K562 (cell line): ENCODE measurements around the gene PSMC1. TPM values are rescaled to one million over a fixed set of nuclear protein-coding genes. Genes with fewer than 3 reads are reported as not detected.
A peak's percentile ranks its signal among the peaks of the same experiment; 100 is the strongest.

Source experiments
- ETS2 ChIP-seq: IDR thresholded peaks from 2 replicates; pipeline ENCODE4 v1.6.1; 2016; ENCODE audit warnings: borderline replicate concordance, missing genetic modification characterization, mild to moderate bottlenecking, moderate library complexity, missing compliant biosample characterization; ENCODE audit not compliant: poor library complexity, severe bottlenecking
- ETV5 ChIP-seq: sonication (generic); formaldehyde crosslinking; IDR thresholded peaks from 2 replicates; pipeline ENCODE4 v1.4.0; 2020; ENCODE audit warnings: low read depth, mild to moderate bottlenecking, missing genetic modification reagents
- IFI16 ChIP-seq: fragments of 250-450 bp; sonication (Bioruptor Pico); IDR thresholded peaks from 2 replicates; pipeline ENCODE4 v2.1.2; 2022; ENCODE audit warnings: mild to moderate bottlenecking, inconsistent platforms
- MITF ChIP-seq: IDR thresholded peaks from 2 replicates; pipeline ENCODE4 v1.6.1; 2014; ENCODE audit warnings: antibody characterized with exemption
- MTF1 ChIP-seq: fragments of 250-450 bp; sonication (Bioruptor Pico); IDR thresholded peaks from 2 replicates; pipeline ENCODE4 v1.9.0; 2021; ENCODE audit warnings: moderate library complexity, mild to moderate bottlenecking, inconsistent platforms, borderline replicate concordance
- NCOA1 ChIP-seq: fragments of 450-650 bp; IDR thresholded peaks from 2 replicates; pipeline ENCODE4 v1.6.1; 2016; ENCODE audit warnings: low read depth
- NRF1 ChIP-seq, 2 experiments: fragments of 450-650 bp; IDR thresholded peaks in 1 of 2; conservative IDR thresholded peaks in 1 of 2; 2 replicates each; pipeline ENCODE4 v1.6.1; 2014; ENCODE audit warnings: mild to moderate bottlenecking in 2 of 2
- SMC3 ChIP-seq: conservative IDR thresholded peaks from 2 replicates; pipeline ENCODE4 v1.6.1; 2011; ENCODE audit warnings: low read depth, low read length, improper control_type of control experiment; ENCODE audit not compliant: insufficient read depth
- SRF ChIP-seq, 2 experiments: fragments of 250-450, 450-650 bp in 1 of 2; sonication (Bioruptor Pico) in 1 of 2; sonication (generic) in 1 of 2; formaldehyde crosslinking; IDR thresholded peaks; 2 replicates each; pipeline versions ENCODE4 v1.5.0 to v1.5.1; 2020 to 2022; ENCODE audit warnings: mild to moderate bottlenecking in 1 of 2, missing genetic modification reagents in 1 of 2
- ZNF217 ChIP-seq: sonication (generic); formaldehyde crosslinking; IDR thresholded peaks from 2 replicates; pipeline ENCODE4 v1.8.0; 2022; ENCODE audit warnings: mild to moderate bottlenecking, missing genetic modification reagents
- polyA plus RNA-seq, 8 experiments: library from polyadenylated mRNA; depleted of rRNA in 4 of 8; stranded (reverse) in 5 of 8; unstranded in 3 of 8; fragments of >200 nt; fragmentation: Nextera tagmentation in 2 of 8; fragmentation: Illumina TruSeq in 1 of 8; extraction: Ambion mirVana in 2 of 8; extraction: Trizol in 1 of 8; gene quantifications; 2 replicates each; pipeline versions ENCODE4 v1.2.1 to v1.2.3, GENCODE V29; 2011 to 2014; ENCODE audit warnings: inconsistent platforms in 1 of 8, missing spikeins in 1 of 8
- total RNA-seq, 7 experiments: library from RNA; depleted of rRNA in 6 of 7; stranded (reverse); fragments of >200 nt in 6 of 7; fragmentation: Illumina TruSeq in 2 of 7; extraction: Trizol in 2 of 7; gene quantifications; 2 replicates each; pipeline versions ENCODE4 v1.2.1 to v1.2.3, GENCODE V29; 2011 to 2021; ENCODE audit warnings: low replicate concordance in 1 of 7
- TF ChIP-seq, protein P1 (sequence below): fragments of 450-650 bp; IDR thresholded peaks from 2 replicates; pipeline ENCODE4 v1.6.1; 2016; ENCODE audit warnings: mild to moderate bottlenecking, moderate library complexity
- TF ChIP-seq, protein P2 (sequence below), 3 experiments: fragments of 200-800 bp in 1 of 3; sonication (Bioruptor generic) in 1 of 3; sonication (generic) in 1 of 3; formaldehyde crosslinking in 1 of 3; IDR thresholded peaks; 2 replicates each; pipeline versions ENCODE4 v1.6.1 to v1.8.0; 2016 to 2022; ENCODE audit warnings: mild to moderate bottlenecking in 2 of 3, missing compliant biosample characterization in 2 of 3, missing genetic modification characterization in 2 of 3, missing genetic modification reagents in 1 of 3

The PSMC1 gene
- total and polyA plus RNA-seq, 9 of the 15 experiments (the other 6 are each of a cell fraction or from before 2014, with no cell fraction given) = 87.8 to 276 (median 165) TPM

GRCh38 chr14:90235179-90235976, 21.0 kb upstream of the PSMC1 start (continued):
- TF ChIP-seq, protein P1, sequence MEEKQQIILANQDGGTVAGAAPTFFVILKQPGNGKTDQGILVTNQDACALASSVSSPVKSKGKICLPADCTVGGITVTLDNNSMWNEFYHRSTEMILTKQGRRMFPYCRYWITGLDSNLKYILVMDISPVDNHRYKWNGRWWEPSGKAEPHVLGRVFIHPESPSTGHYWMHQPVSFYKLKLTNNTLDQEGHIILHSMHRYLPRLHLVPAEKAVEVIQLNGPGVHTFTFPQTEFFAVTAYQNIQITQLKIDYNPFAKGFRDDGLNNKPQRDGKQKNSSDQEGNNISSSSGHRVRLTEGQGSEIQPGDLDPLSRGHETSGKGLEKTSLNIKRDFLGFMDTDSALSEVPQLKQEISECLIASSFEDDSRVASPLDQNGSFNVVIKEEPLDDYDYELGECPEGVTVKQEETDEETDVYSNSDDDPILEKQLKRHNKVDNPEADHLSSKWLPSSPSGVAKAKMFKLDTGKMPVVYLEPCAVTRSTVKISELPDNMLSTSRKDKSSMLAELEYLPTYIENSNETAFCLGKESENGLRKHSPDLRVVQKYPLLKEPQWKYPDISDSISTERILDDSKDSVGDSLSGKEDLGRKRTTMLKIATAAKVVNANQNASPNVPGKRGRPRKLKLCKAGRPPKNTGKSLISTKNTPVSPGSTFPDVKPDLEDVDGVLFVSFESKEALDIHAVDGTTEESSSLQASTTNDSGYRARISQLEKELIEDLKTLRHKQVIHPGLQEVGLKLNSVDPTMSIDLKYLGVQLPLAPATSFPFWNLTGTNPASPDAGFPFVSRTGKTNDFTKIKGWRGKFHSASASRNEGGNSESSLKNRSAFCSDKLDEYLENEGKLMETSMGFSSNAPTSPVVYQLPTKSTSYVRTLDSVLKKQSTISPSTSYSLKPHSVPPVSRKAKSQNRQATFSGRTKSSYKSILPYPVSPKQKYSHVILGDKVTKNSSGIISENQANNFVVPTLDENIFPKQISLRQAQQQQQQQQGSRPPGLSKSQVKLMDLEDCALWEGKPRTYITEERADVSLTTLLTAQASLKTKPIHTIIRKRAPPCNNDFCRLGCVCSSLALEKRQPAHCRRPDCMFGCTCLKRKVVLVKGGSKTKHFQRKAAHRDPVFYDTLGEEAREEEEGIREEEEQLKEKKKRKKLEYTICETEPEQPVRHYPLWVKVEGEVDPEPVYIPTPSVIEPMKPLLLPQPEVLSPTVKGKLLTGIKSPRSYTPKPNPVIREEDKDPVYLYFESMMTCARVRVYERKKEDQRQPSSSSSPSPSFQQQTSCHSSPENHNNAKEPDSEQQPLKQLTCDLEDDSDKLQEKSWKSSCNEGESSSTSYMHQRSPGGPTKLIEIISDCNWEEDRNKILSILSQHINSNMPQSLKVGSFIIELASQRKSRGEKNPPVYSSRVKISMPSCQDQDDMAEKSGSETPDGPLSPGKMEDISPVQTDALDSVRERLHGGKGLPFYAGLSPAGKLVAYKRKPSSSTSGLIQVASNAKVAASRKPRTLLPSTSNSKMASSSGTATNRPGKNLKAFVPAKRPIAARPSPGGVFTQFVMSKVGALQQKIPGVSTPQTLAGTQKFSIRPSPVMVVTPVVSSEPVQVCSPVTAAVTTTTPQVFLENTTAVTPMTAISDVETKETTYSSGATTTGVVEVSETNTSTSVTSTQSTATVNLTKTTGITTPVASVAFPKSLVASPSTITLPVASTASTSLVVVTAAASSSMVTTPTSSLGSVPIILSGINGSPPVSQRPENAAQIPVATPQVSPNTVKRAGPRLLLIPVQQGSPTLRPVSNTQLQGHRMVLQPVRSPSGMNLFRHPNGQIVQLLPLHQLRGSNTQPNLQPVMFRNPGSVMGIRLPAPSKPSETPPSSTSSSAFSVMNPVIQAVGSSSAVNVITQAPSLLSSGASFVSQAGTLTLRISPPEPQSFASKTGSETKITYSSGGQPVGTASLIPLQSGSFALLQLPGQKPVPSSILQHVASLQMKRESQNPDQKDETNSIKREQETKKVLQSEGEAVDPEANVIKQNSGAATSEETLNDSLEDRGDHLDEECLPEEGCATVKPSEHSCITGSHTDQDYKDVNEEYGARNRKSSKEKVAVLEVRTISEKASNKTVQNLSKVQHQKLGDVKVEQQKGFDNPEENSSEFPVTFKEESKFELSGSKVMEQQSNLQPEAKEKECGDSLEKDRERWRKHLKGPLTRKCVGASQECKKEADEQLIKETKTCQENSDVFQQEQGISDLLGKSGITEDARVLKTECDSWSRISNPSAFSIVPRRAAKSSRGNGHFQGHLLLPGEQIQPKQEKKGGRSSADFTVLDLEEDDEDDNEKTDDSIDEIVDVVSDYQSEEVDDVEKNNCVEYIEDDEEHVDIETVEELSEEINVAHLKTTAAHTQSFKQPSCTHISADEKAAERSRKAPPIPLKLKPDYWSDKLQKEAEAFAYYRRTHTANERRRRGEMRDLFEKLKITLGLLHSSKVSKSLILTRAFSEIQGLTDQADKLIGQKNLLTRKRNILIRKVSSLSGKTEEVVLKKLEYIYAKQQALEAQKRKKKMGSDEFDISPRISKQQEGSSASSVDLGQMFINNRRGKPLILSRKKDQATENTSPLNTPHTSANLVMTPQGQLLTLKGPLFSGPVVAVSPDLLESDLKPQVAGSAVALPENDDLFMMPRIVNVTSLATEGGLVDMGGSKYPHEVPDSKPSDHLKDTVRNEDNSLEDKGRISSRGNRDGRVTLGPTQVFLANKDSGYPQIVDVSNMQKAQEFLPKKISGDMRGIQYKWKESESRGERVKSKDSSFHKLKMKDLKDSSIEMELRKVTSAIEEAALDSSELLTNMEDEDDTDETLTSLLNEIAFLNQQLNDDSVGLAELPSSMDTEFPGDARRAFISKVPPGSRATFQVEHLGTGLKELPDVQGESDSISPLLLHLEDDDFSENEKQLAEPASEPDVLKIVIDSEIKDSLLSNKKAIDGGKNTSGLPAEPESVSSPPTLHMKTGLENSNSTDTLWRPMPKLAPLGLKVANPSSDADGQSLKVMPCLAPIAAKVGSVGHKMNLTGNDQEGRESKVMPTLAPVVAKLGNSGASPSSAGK = peak; percentile 87
- TF ChIP-seq, protein P2, sequence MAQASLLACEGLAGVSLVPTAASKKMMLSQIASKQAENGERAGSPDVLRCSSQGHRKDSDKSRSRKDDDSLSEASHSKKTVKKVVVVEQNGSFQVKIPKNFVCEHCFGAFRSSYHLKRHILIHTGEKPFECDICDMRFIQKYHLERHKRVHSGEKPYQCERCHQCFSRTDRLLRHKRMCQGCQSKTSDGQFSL (CRISPR knock-in tag; IDR thresholded peaks at IDR 0.05) = no peak
- TF ChIP-seq, protein P2 (tag; IDR thresholded peaks at IDR 0.05) = no peak
- TF ChIP-seq IFI16 (CRISPR knock-in tag) (no peak), NCOA1 (no peak), SMC3 (peak; percentile 49; the same call in 1 of the 2 replicates), SRF (CRISPR knock-in tag; IDR thresholded peaks at IDR 0.05) (peak in 1 of 2 experiments; percentile 27; a peak in 1 of 4 replicates), MITF (no peak), MTF1 (CRISPR knock-in tag) (no peak), NRF1 (conservative IDR thresholded peaks at IDR 0.05 in 1 of 2, IDR thresholded peaks at IDR 0.05 in 1 of 2) (no peak), ZNF217 (CRISPR knock-in tag) (no peak), ETS2 (no peak), ETV5 (CRISPR knock-in tag) (no peak)
